ENCODE results near the gene CEP41. TPM values are rescaled to one million over a fixed set of nuclear protein-coding genes. Genes with fewer than 3 reads are reported as not detected.

CEP41 gene
- total and polyA plus RNA-seq, 2 experiments from 2014 or later = 5.5 to 17.2 TPM

DNA sequence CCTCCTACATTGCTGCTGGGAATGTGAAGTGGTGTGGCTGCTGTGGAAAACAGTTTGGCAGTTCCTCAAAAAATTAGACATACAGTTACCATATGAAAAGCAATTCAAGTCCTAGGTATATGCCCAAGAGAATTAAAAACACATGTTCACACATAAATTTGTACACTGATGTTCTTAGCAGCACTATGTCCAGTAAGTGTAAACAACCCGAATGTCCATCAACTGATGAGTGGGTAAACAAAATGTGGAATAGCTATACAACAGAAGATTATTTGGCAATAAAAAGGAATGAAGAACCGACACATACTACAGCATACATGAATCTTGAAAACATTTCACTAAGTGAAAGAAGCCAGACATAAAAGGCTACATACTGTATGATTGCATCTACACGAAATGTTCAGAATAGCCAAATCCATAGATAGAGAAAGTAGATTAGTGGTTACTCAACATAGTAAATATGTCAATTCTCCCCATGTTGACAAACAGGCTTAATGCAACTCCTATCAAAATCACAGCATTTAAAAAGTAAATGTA is 17.2 kb downstream of the CEP41 start:
- no peak overlapping the region for H3K4me3 ChIP-seq
- H4K20me1 ChIP-seq (ENCODE audit: insufficient read depth, poor library complexity, severe bottlenecking) = no peaks in the 10 kb centered on the region
- H3K27ac ChIP-seq = no peak overlapping the region
- no peaks in the 10 kb centered on the region for H3K9me2 ChIP-seq (replicated peaks; ENCODE audit: insufficient read depth)
- no peaks in the 10 kb centered on the region for H3K9me3 ChIP-seq (ENCODE audit: low read depth)
- WGBS (ENCODE audit: low lambda C conversion rate, missing lambda C conversion rate) = 57% methylated on average over 3 of the region's 3 CpGs
- H3K4me2 ChIP-seq = no peak overlapping the region
- peaks cover 4% of the 10 kb centered on the region for H3K79me2 ChIP-seq
- TF ChIP-seq EZH2 (IDR thresholded peaks at IDR 0.05; ENCODE audit: borderline replicate concordance) = no peak
- no peak for TF ChIP-seq EZH2phosphoT487 (IDR thresholded peaks at IDR 0.05; ENCODE audit: low read depth, severe bottlenecking, unreplicated experiment)
- TF ChIP-seq CTCF (IDR thresholded peaks at IDR 0.05; ENCODE audit: poor library complexity) = no peak
- peaks cover 22% of the 10 kb centered on the region for H3K4me1 ChIP-seq (ENCODE audit: insufficient read depth)
- no peaks in the 10 kb centered on the region for H3K36me3 ChIP-seq (replicated peaks; ENCODE audit: insufficient read depth, low read depth)
- H2AFZ ChIP-seq = no peak overlapping the region
- no peaks in the 10 kb centered on the region for H3K27me3 ChIP-seq
- no peak for DNase-seq (ENCODE audit: low spot score)

DNA sequence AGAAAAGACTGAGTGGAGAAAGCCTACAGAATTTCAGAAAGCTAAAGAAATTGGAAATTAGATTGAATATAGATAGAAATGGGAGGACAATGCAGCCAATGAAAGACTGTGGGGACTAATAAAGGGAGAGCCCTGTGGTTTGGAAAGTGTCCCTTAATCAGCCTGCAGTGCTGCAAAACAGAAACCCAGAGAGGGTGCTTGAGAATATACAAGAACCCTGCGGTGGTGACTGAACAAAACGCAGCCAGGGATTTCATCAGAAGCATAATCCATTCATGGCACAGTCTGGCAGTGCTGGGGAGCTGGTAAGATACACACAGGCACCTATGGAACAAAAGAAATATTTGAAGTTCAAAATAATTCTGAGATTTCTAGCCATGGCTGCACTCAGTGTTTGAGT is 19.1 kb downstream of the CEP41 start:
- no peaks in the 10 kb centered on the region for H3K9me2 ChIP-seq (replicated peaks; ENCODE audit: insufficient read depth)
- H3K36me3 ChIP-seq (replicated peaks; ENCODE audit: insufficient read depth, low read depth) = no peaks in the 10 kb centered on the region
- H3K4me1 ChIP-seq (ENCODE audit: insufficient read depth) = peaks cover 30% of the 10 kb centered on the region
- WGBS (ENCODE audit: low lambda C conversion rate, missing lambda C conversion rate) = 49% methylated on average over 2 of the region's 2 CpGs
- no peak overlapping the region for H3K4me3 ChIP-seq
- no peak for DNase-seq (ENCODE audit: low spot score)
- H3K9me3 ChIP-seq (ENCODE audit: low read depth) = no peaks in the 10 kb centered on the region
- no peaks in the 10 kb centered on the region for H3K27me3 ChIP-seq
- peak overlapping the region; percentile 35 for H3K27ac ChIP-seq
- H4K20me1 ChIP-seq (ENCODE audit: insufficient read depth, poor library complexity, severe bottlenecking) = no peaks in the 10 kb centered on the region
- H3K79me2 ChIP-seq = peaks cover 2% of the 10 kb centered on the region
- peak overlapping the region; percentile 15 for H2AFZ ChIP-seq
- H3K4me2 ChIP-seq = peak overlapping the region; percentile 57
- no peak for TF ChIP-seq EZH2phosphoT487 (IDR thresholded peaks at IDR 0.05; ENCODE audit: low read depth, severe bottlenecking, unreplicated experiment)
- no peak for TF ChIP-seq CTCF (IDR thresholded peaks at IDR 0.05; ENCODE audit: poor library complexity)
- no peak for TF ChIP-seq EZH2 (IDR thresholded peaks at IDR 0.05; ENCODE audit: borderline replicate concordance)

DNA sequence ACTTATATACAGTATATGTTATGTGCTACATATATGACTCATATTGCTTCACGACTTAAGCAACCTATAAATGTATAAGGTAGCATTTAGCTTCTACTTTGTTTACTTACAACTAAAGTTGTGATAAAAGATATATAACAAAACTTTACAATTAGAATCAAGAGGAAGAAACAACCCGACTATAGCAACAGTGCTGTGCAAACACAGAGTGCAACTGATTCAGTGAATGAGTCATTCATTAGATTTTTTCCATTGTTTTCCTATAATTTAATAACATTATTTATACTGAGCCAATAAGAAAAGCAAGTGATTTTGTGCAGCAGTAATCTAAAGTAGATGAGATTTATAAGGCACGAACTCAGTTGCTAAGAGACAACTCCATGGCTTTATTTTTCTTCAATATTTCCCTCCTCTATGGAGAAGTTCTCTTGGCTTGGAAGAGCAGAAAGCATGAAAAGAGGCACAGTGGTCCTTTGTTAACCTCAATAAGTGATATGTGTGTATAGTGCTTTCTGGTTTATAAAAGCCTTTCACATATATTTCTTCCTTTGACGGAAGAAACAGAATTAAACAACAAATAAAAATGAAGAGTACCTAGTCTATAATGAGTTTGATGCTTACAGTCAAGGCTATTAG is 19.8 kb downstream of the CEP41 start:
- TF ChIP-seq CTCF (IDR thresholded peaks at IDR 0.05; ENCODE audit: poor library complexity) (no peak), EZH2phosphoT487 (IDR thresholded peaks at IDR 0.05; ENCODE audit: low read depth, severe bottlenecking, unreplicated experiment) (no peak), EZH2 (IDR thresholded peaks at IDR 0.05; ENCODE audit: borderline replicate concordance) (no peak)

More for the DNA sequence above, 19.8 kb downstream of the CEP41 start:
- WGBS (ENCODE audit: low lambda C conversion rate, missing lambda C conversion rate) = 80% methylated on average over 4 of the region's 4 CpGs
- Histone ChIP-seq H3K4me3 (no peak overlapping the region), H3K4me2 (no peak overlapping the region), H3K36me3 (replicated peaks; ENCODE audit: insufficient read depth, low read depth) (no peaks in the 10 kb centered on the region), H3K4me1 (ENCODE audit: insufficient read depth) (peaks cover 30% of the 10 kb centered on the region), H3K9me3 (ENCODE audit: low read depth) (no peaks in the 10 kb centered on the region), H3K9me2 (replicated peaks; ENCODE audit: insufficient read depth) (no peaks in the 10 kb centered on the region), H3K27ac (peak overlapping the region; percentile 35), H2AFZ (no peak overlapping the region), H4K20me1 (ENCODE audit: insufficient read depth, poor library complexity, severe bottlenecking) (no peaks in the 10 kb centered on the region), H3K79me2 (peaks cover 2% of the 10 kb centered on the region), H3K27me3 (no peaks in the 10 kb centered on the region)
- DNase-seq (ENCODE audit: low spot score) = no peak

Data from hepatocyte (in vitro differentiated cells).